Urinary bladder (tissue), 4 donors: ENCODE results near the gene METTL25B. TPM values are rescaled to one million over a fixed set of nuclear protein-coding genes. Genes with fewer than 3 reads are reported as not detected.

ENCODE experiments used
- DNase-seq: peaks from one replicate; pipeline ENCODE4 v3.0.0-alpha.2; 2015; ENCODE audit errors: extremely low spot score
- H3K27ac ChIP-seq: one replicate; pipeline ENCODE4 v1.5.1; 2013; ENCODE audit warnings: low read depth, mild to moderate bottlenecking, moderate library complexity
- H3K36me3 ChIP-seq: one replicate; pipeline ENCODE4 v1.6.1; 2013; ENCODE audit warnings: mild to moderate bottlenecking, moderate library complexity; ENCODE audit not compliant: insufficient read depth
- H3K4me1 ChIP-seq: one replicate; pipeline ENCODE4 v1.6.1; 2013; ENCODE audit warnings: mild to moderate bottlenecking, moderate library complexity; ENCODE audit not compliant: insufficient read depth
- H3K4me3 ChIP-seq: one replicate; pipeline ENCODE4 v1.5.1; 2013; ENCODE audit warnings: low read depth, low read length
- WGBS: extraction: QIAGEN DNeasy Blood & Tissue Kit; methylation state at CpG from one replicate; pipeline ENCODE4 v1.1.7; 2013; 5-methylcytosine and 5-hydroxymethylcytosine counted together
- polyA plus RNA-seq: library from polyadenylated mRNA; stranded (reverse); fragments of 200-250 nt; gene quantifications from one replicate; pipeline ENCODE4 v1.2.3, GENCODE V29; 2013
- total RNA-seq: library from RNA; depleted of rRNA; stranded (reverse); fragments of >200 nt; gene quantifications from one replicate; pipeline ENCODE4 v1.2.3, GENCODE V29; 2014
- donor health status: healthy with polysubstance abuse.
- donor health status: healthy.

Gene METTL25B
- total and polyA plus RNA-seq, 2 donors = 11.4 to 32.6 TPM

- DNase-seq = no peak
- 88% methylated on average over 14 of the region's 14 CpGs for WGBS
- Histone ChIP-seq H3K4me1 (no peaks in the 10 kb centered on the region), H3K36me3 (no peaks in the 10 kb centered on the region), H3K27ac (no peak overlapping the region), H3K4me3 (no peak overlapping the region)
These were observed 15.4 kb downstream of the METTL25B start for GRCh38 chr1:156743367-156744302.

- no peak overlapping the region for H3K27ac ChIP-seq
- no peak for DNase-seq
- 79% methylated on average over 12 of the region's 12 CpGs for WGBS
- H3K36me3 ChIP-seq = no peaks in the 10 kb centered on the region
- no peaks in the 10 kb centered on the region for H3K4me1 ChIP-seq
- no peak overlapping the region for H3K4me3 ChIP-seq
These were observed 16.1 kb downstream of the METTL25B start for GRCh38 chr1:156744344-156744743.

GRCh38 chr1:156744786-156745419, 16.6 kb downstream of the METTL25B start:
- no peak for DNase-seq
- Histone ChIP-seq H3K4me3 (no peak overlapping the region), H3K27ac (no peak overlapping the region), H3K36me3 (no peaks in the 10 kb centered on the region), H3K4me1 (no peaks in the 10 kb centered on the region)
- 85% methylated on average over 14 of the region's 14 CpGs for WGBS

GRCh38 chr1:156745881-156746280, 17.6 kb downstream of the METTL25B start:
- WGBS = 67% methylated on average over 3 of the region's 3 CpGs
- H3K4me3 ChIP-seq = no peak overlapping the region
- DNase-seq = no peak
- no peak overlapping the region for H3K27ac ChIP-seq
- no peaks in the 10 kb centered on the region for H3K4me1 ChIP-seq
- no peaks in the 10 kb centered on the region for H3K36me3 ChIP-seq

- H3K36me3 ChIP-seq = no peaks in the 10 kb centered on the region
- 44% methylated on average over 9 of the region's 9 CpGs for WGBS
These were observed 18.1 kb downstream of the METTL25B start for GRCh38 chr1:156746406-156746727.

GRCh38 chr1:156746728-156747631, 18.7 kb downstream of the METTL25B start:
- Histone ChIP-seq H3K4me1 (no peaks in the 10 kb centered on the region), H3K27ac (peak overlapping the region; percentile 98), H3K4me3 (peak overlapping the region; percentile 45), H3K36me3 (no peaks in the 10 kb centered on the region)
- 2% methylated on average over 23 of the region's 29 CpGs for WGBS
- DNase-seq = no peak

More at GRCh38 chr1:156746406-156746727, 18.1 kb downstream of the METTL25B start:
- Histone ChIP-seq H3K27ac (peak overlapping the region; percentile 98), H3K4me1 (no peaks in the 10 kb centered on the region), H3K4me3 (peak overlapping the region; percentile 45)
- no peak for DNase-seq

- Histone ChIP-seq H3K36me3 (no peaks in the 10 kb centered on the region), H3K4me3 (peak overlapping the region; percentile 92), H3K4me1 (no peaks in the 10 kb centered on the region), H3K27ac (peak overlapping the region; percentile 97)
- 8% methylated on average over 8 of the region's 8 CpGs for WGBS
- DNase-seq = no peak
These were observed 19.7 kb downstream of the METTL25B start for GRCh38 chr1:156747742-156748669.

- H3K4me1 ChIP-seq = no peaks in the 10 kb centered on the region
- peak overlapping the region; percentile 97 for H3K27ac ChIP-seq
- no peaks in the 10 kb centered on the region for H3K36me3 ChIP-seq
- DNase-seq = no peak
- H3K4me3 ChIP-seq = peak overlapping the region; percentile 92
- WGBS = 7% methylated on average over 9 of the region's 9 CpGs
These were observed 20.6 kb downstream of the METTL25B start for GRCh38 chr1:156748670-156749418.

- 33% methylated on average over 8 of the region's 8 CpGs for WGBS
- Histone ChIP-seq H3K36me3 (no peaks in the 10 kb centered on the region), H3K4me3 (peak overlapping the region; percentile 92), H3K4me1 (no peaks in the 10 kb centered on the region), H3K27ac (peak overlapping the region; percentile 97)
- no peak for DNase-seq
These were observed 21.3 kb downstream of the METTL25B start for GRCh38 chr1:156749419-156750118.

GRCh38 chr1:156750191-156750672, 22.0 kb downstream of the METTL25B start:
- no peaks in the 10 kb centered on the region for H3K4me1 ChIP-seq
- H3K4me3 ChIP-seq = peak overlapping the region; percentile 92
- DNase-seq = no peak
- H3K27ac ChIP-seq = peak overlapping the region; percentile 97
- 3% methylated on average over 5 of the region's 5 CpGs for WGBS
- H3K36me3 ChIP-seq = no peaks in the 10 kb centered on the region

GRCh38 chr1:156750711-156751450, 22.6 kb downstream of the METTL25B start:
- no peak for DNase-seq
- WGBS = under 1% methylated on average over 64 of the region's 64 CpGs
- H3K36me3 ChIP-seq = no peaks in the 10 kb centered on the region
- no peaks in the 10 kb centered on the region for H3K4me1 ChIP-seq
- peak overlapping the region; percentile 97 for H3K27ac ChIP-seq
- peak overlapping the region; percentile 92 for H3K4me3 ChIP-seq
